IMR-90 (cell line): ENCODE measurements around the gene YTHDF2.

Experiments
- BHLHE40 ChIP-seq: fragments of 150-350 bp; IDR thresholded peaks from 2 replicates; pipeline ENCODE4 v1.6.1; 2016; ENCODE audit warnings: mild to moderate bottlenecking, low read depth, low read length
- CEBPB ChIP-seq: IDR thresholded peaks from 2 replicates; pipeline ENCODE4 v1.6.1; 2012; ENCODE audit warnings: low read depth, low read length, improper control_type of control experiment
- CHD1 ChIP-seq: IDR thresholded peaks from 2 replicates; pipeline ENCODE4 v1.6.1; 2012; ENCODE audit warnings: low read depth, low read length, improper control_type of control experiment
- CTCF ChIP-seq: conservative IDR thresholded peaks from 2 replicates; pipeline ENCODE4 v1.5.1; 2012; ENCODE audit warnings: mild to moderate bottlenecking, low read depth, low read length, improper control_type of control experiment
- ELK1 ChIP-seq: fragments of 150-350 bp; IDR thresholded peaks from 2 replicates; pipeline ENCODE4 v1.6.1; 2016; ENCODE audit warnings: low read depth, mild to moderate bottlenecking, low read length, moderate library complexity, borderline replicate concordance
- FOS ChIP-seq: fragments of 150-350 bp; IDR thresholded peaks from 2 replicates; pipeline ENCODE4 v1.6.1; 2016; ENCODE audit warnings: low read depth, low read length
- POLR2A ChIP-seq: IDR thresholded peaks from 2 replicates; pipeline ENCODE4 v1.6.1; 2012; ENCODE audit warnings: mild to moderate bottlenecking, low read depth, low read length
- RAD21 ChIP-seq: IDR thresholded peaks from 2 replicates; pipeline ENCODE4 v1.6.1; 2012; ENCODE audit warnings: low read length, improper control_type of control experiment
- RFX5 ChIP-seq: IDR thresholded peaks from 2 replicates; pipeline ENCODE4 v1.8.0; 2012; ENCODE audit warnings: low read depth, mild to moderate bottlenecking, low read length, moderate library complexity
- SMC3 ChIP-seq: fragments of 150-350 bp; IDR thresholded peaks from 2 replicates; pipeline ENCODE4 v1.6.1; 2016; ENCODE audit warnings: low read depth, mild to moderate bottlenecking, antibody characterized with exemption, low read length, moderate library complexity
- USF2 ChIP-seq: fragments of 150-350 bp; IDR thresholded peaks from 2 replicates; pipeline ENCODE4 v1.6.1; 2017; ENCODE audit warnings: mild to moderate bottlenecking, antibody characterized with exemption, low read length, low read depth

GRCh38 chr1:28740118-28740517 is 3.4 kb downstream of the YTHDF2 start:
- TF ChIP-seq CTCF, result no peak
- TF ChIP-seq ELK1, result no peak
- no peak for TF ChIP-seq POLR2A
- no peak for TF ChIP-seq FOS
- no peak for TF ChIP-seq USF2
- no peak for TF ChIP-seq RAD21
- no peak for TF ChIP-seq RFX5
- TF ChIP-seq CHD1, result no peak
- TF ChIP-seq SMC3, result no peak
- TF ChIP-seq BHLHE40, result no peak
- no peak for TF ChIP-seq CEBPB
